ENCODE data around the gene DNAAF2.
"Not testable (repeated sequence)": the region's sequence is repeated elsewhere in the genome, so short reads cannot be mapped to it uniquely, and the experiment has no call there.

DNAAF2 gene

DNA sequence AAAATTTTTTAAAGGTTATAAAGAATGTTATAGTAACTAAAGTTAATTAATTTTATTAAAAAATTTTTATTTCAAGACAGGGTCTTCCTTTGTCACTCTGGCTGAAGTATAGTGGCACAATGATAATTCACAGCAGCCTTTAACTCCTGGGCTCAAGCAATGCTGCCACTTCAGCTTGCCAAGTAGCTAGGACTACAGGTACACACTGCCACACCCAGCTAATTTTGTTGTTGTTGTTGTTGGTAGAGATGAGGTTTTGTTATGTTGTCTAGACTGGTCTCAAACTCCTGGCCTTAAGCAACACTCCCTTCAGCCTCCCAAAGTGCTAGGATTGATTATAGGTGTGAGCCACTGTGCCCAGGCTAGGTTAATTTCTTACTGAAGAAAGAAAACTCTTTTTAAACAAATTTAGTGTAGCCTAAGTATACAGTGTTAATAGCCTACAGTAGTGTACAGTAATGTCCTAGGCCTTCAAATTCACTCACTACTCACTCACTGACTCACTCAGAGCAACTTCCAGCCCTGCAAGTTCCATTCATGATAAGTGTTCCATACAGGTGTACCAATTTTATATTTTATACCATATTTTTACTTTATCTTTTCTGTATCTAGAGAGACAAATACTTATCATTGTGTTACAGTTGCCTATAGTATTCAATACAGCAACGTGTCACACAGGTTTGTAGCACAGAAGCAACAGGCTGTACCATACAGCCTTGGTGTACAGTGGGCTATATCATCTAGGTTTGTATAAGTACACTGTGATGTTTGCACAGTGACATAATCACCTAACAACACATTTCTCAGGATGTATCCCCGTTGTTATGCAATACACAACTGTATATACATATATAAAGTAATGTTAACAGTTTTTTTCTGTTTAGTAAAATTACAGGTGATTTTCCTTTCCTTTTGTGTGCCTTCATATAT lies 24.7 kb upstream of the DNAAF2 start:
- H3K4me3 ChIP-seq (ENCODE audit: low read depth, low read length): no peak overlapping the region
- ChIA-PET POLR2A (no interaction called here), CTCF (no interaction called here)
- TF ChIP-seq, protein P1, sequence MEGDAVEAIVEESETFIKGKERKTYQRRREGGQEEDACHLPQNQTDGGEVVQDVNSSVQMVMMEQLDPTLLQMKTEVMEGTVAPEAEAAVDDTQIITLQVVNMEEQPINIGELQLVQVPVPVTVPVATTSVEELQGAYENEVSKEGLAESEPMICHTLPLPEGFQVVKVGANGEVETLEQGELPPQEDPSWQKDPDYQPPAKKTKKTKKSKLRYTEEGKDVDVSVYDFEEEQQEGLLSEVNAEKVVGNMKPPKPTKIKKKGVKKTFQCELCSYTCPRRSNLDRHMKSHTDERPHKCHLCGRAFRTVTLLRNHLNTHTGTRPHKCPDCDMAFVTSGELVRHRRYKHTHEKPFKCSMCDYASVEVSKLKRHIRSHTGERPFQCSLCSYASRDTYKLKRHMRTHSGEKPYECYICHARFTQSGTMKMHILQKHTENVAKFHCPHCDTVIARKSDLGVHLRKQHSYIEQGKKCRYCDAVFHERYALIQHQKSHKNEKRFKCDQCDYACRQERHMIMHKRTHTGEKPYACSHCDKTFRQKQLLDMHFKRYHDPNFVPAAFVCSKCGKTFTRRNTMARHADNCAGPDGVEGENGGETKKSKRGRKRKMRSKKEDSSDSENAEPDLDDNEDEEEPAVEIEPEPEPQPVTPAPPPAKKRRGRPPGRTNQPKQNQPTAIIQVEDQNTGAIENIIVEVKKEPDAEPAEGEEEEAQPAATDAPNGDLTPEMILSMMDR (IDR thresholded peaks at IDR 0.05; ENCODE audit: insufficient read depth, low read length, missing control alignments): no peak
- DNase-seq (ENCODE audit: low read depth, low spot score): no peak

DNA sequence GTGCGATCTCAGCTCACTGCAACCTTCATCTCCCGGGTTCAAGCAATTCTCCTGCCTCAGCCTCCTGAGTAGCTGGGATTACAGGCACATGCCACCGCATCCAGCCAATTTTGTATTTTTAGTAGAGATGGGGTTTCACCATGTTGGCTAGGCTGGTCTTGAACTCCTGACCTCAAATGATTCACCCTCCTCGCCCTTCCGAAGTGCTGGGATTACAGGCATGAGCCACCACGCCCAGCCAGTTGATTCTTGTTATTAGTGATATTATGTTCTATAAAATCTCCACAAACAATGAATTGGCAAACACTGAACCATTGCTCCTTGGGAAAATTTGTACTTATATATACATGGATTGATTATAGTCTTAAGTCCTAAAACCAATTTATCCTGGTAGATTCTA lies 22.5 kb upstream of the DNAAF2 start:
- CTCF ChIA-PET; POLR2A ChIA-PET; H3K4me3 ChIP-seq (ENCODE audit: low read depth, low read length); DNase-seq (ENCODE audit: low read depth, low spot score): not testable (repeated sequence)

DNA sequence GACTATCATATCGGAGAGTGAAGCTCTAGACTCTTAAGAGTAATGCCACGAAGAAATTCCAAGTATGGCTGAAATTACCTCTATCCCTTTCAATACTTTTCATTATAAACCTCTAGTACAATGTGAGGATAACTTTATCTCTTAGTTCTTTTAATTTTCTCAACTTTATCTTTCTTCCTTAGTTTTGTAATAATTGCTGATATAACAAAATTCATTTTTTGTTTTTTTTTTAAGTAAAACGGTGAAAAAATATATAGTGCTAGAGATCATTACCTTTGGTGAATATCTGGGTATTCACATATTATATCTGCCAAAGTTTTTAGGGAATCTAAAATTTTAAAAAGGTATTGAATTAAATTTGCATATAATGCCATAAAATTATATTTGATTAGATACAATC lies 19.5 kb upstream of the DNAAF2 start:
- no peak for DNase-seq (ENCODE audit: low read depth, low spot score)
- CTCF ChIA-PET: interaction anchor here (2.0 kb wide), 1 partner anchor 21 kb away, joined by 5 read pairs; no protein-coding TSS in a partner anchor
- TF ChIP-seq, protein P1 (IDR thresholded peaks at IDR 0.05; ENCODE audit: insufficient read depth, low read length, missing control alignments): no peak
- no peak overlapping the region for H3K4me3 ChIP-seq (ENCODE audit: low read depth, low read length)
- POLR2A ChIA-PET: no interaction called here

DNA sequence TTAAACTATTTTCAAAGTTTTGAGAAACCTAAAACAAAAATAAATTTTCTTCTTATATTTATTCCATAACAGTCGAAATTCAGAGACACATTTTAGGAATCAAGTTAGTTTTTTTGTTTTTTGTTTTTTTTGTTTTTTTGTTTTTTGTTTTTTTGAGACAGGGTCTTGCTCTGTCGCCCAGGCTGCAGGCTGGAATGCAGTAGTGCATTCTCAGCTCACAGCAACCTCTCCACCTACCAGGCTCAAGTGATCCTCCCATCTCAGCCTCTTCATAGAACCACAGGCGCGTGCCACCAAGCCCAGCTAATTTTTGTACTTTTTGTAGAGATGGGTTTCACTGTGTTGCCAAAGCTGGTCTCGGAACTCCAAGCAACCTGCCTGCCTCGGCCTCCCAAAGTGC lies 18.5 kb upstream of the DNAAF2 start:
- H3K4me3 ChIP-seq (ENCODE audit: low read depth, low read length): no peak overlapping the region
- TF ChIP-seq, protein P1 (IDR thresholded peaks at IDR 0.05; ENCODE audit: insufficient read depth, low read length, missing control alignments): no peak
- ChIA-PET CTCF (no interaction called here), POLR2A (no interaction called here)
- DNase-seq (ENCODE audit: low read depth, low spot score): no peak

DNA sequence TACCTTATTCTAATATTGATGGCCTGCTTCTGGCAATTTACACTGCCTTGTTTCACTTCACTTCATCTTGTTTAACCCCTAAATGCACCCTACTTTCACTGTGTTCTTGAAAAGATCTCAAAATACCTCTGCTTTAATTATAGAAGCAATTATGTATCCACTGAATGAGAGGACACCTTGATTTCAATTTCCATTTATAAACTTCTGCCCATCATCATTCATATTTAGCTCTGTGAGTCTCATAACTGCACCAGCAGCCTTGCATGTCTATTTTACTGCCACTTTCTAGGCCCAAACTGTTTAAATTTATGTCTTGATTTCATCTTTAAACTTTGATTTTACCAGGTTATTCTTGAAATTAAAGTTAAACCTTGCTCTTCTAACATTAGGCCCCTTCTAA lies 7.1 kb upstream of the DNAAF2 start:
- ChIA-PET POLR2A (no interaction called here), CTCF (interaction anchor here (1.6 kb wide), 1 partner anchor 9 kb away, joined by 3 read pairs; no protein-coding TSS in a partner anchor)
- TF ChIP-seq, protein P1 (IDR thresholded peaks at IDR 0.05; ENCODE audit: insufficient read depth, low read length, missing control alignments): no peak
- DNase-seq (ENCODE audit: low read depth, low spot score): no peak
- no peak overlapping the region for H3K4me3 ChIP-seq (ENCODE audit: low read depth, low read length)

DNA sequence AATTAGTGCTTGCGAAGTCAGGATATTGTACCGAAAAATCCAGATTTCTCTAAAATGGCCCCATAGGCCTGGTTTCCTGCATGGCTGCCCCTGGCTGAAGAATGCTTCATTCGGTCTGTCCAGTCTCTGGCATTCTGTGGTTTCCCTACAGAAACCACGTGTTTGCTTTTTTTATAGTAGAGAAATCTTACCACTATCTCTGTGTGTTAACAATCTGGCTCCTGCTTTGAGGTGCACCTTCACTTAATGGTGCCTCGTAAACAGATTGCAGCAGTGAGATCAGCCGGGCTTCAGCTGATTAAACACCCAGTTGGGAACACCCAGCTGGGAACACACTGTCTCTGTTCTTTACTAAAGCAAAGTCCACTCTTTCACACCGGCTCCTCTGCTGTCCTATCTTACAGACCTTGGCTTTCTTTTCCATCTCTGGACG lies 6.7 kb upstream of the DNAAF2 start:
- no peak for DNase-seq (ENCODE audit: low read depth, low spot score)
- H3K4me3 ChIP-seq (ENCODE audit: low read depth, low read length): no peak overlapping the region
- ChIA-PET POLR2A (no interaction called here), CTCF (interaction anchor here (1.6 kb wide), 1 partner anchor 9 kb away, joined by 3 read pairs; no protein-coding TSS in a partner anchor)
- TF ChIP-seq, protein P1 (IDR thresholded peaks at IDR 0.05; ENCODE audit: insufficient read depth, low read length, missing control alignments): no peak

Data from AG04449 (cell line).